ENCODE results near the gene RHCE. TPM values are rescaled to one million over a fixed set of nuclear protein-coding genes. Genes with fewer than 3 reads are reported as not detected.
"Not testable (repeated sequence)": the region's sequence is repeated elsewhere in the genome, so short reads cannot be mapped to it uniquely, and the experiment has no call there.

RHCE gene
- total and polyA plus RNA-seq, 2 donors, result 0.59 to 1.0 TPM

- Histone ChIP-seq H3K4me1 (ENCODE audit: control insufficient read depth in 2 of 2, insufficient read depth in 2 of 2, low read length in 2 of 2) (peaks cover 0 to 13% of the 10 kb centered on the region in 2 donors), H3K27me3 (ENCODE audit: control insufficient read depth in 2 of 2, insufficient read depth in 1 of 2, low read length in 1 of 2) (peaks cover 0 to 2% of the 10 kb centered on the region in 2 donors), H3K4me3 (ENCODE audit: low read length in 2 of 2) (peak within 1 kb of the TSS; percentile 88 to 98), H3K9me3 (ENCODE audit: control insufficient read depth in 2 of 2, insufficient read depth in 1 of 2, low read length in 1 of 2) (no peaks in the 10 kb centered on the region), H3K27ac (ENCODE audit: low read depth in 1 of 2, low read length in 1 of 2) (peak within 1 kb of the TSS; percentile 88 to 95), H3K36me3 (ENCODE audit: control insufficient read depth in 2 of 2, insufficient read depth in 2 of 2, low read length in 1 of 2) (no peaks in the 10 kb centered on the region)
- DNase-seq (ENCODE audit: low read depth in 6 of 9, low spot score in 9 of 9), result peak; percentile 93 to 99 (median 96)
- WGBS, result under 1% methylated on average over 87 of the region's 87 CpGs
Measured at GRCh38 chr1:25430073-25430966, 9.7 kb upstream of the RHCE start, which contains the start of gene MACO1. TSS of gene MACO1 (plus strand) at chr1:25430897. CDS start at chr1:25431099, 202 bp downstream.

GRCh38 chr1:25428475-25429166, 8.0 kb upstream of the RHCE start:
- H3K4me1 ChIP-seq (ENCODE audit: control insufficient read depth in 2 of 2, insufficient read depth in 2 of 2, low read length in 2 of 2), result peaks cover 0 to 10% of the 10 kb centered on the region in 2 donors
- H3K27ac ChIP-seq (ENCODE audit: low read depth in 1 of 2, low read length in 1 of 2), result peak overlapping the region; percentile 32 to 38
- H3K27me3 ChIP-seq (ENCODE audit: control insufficient read depth in 2 of 2, insufficient read depth in 1 of 2, low read length in 1 of 2), result peaks cover 0 to 2% of the 10 kb centered on the region in 2 donors
- DNase-seq (ENCODE audit: low read depth in 6 of 9, low spot score in 9 of 9), result no peak
- WGBS, result 95% methylated on average over 7 of the region's 7 CpGs
- H3K36me3 ChIP-seq (ENCODE audit: control insufficient read depth in 2 of 2, insufficient read depth in 2 of 2, low read length in 1 of 2), result no peaks in the 10 kb centered on the region
- H3K9me3 ChIP-seq (ENCODE audit: control insufficient read depth in 2 of 2, insufficient read depth in 1 of 2, low read length in 1 of 2), result no peaks in the 10 kb centered on the region
- H3K4me3 ChIP-seq (ENCODE audit: low read length in 2 of 2), result no peak overlapping the region

- H3K9me3 ChIP-seq (ENCODE audit: control insufficient read depth in 2 of 2, insufficient read depth in 1 of 2, low read length in 1 of 2), result no peaks in the 10 kb centered on the region
- no peaks in the 10 kb centered on the region for H3K36me3 ChIP-seq (ENCODE audit: control insufficient read depth in 2 of 2, insufficient read depth in 2 of 2, low read length in 1 of 2)
- WGBS, result 98% methylated on average over 1 of the region's 1 CpG
- H3K4me3 ChIP-seq (ENCODE audit: low read length in 2 of 2), result no peak overlapping the region
- H3K27me3 ChIP-seq (ENCODE audit: control insufficient read depth in 2 of 2, insufficient read depth in 1 of 2, low read length in 1 of 2), result peaks cover 0 to 2% of the 10 kb centered on the region in 2 donors
- no peak overlapping the region for H3K27ac ChIP-seq (ENCODE audit: low read depth in 1 of 2, low read length in 1 of 2)
- no peak for DNase-seq (ENCODE audit: low read depth in 6 of 9, low spot score in 9 of 9)
- H3K4me1 ChIP-seq (ENCODE audit: control insufficient read depth in 2 of 2, insufficient read depth in 2 of 2, low read length in 2 of 2), result peaks cover 0 to 7% of the 10 kb centered on the region in 2 donors
Measured at GRCh38 chr1:25427696-25428095, 7.1 kb upstream of the RHCE start.

GRCh38 chr1:25425098-25426085, 4.8 kb upstream of the RHCE start:
- 91% methylated on average over 16 of the region's 16 CpGs for WGBS
- Histone ChIP-seq H3K4me1 (ENCODE audit: control insufficient read depth in 2 of 2, insufficient read depth in 2 of 2, low read length in 2 of 2) (peaks cover 0 to 7% of the 10 kb centered on the region in 2 donors), H3K36me3 (ENCODE audit: control insufficient read depth in 2 of 2, insufficient read depth in 2 of 2, low read length in 1 of 2) (no peaks in the 10 kb centered on the region), H3K27ac (ENCODE audit: low read depth in 1 of 2, low read length in 1 of 2) (no peak overlapping the region), H3K27me3 (ENCODE audit: control insufficient read depth in 2 of 2, insufficient read depth in 1 of 2, low read length in 1 of 2) (peaks cover 0 to 2% of the 10 kb centered on the region in 2 donors), H3K4me3 (ENCODE audit: low read length in 2 of 2) (no peak overlapping the region), H3K9me3 (ENCODE audit: control insufficient read depth in 2 of 2, insufficient read depth in 1 of 2, low read length in 1 of 2) (no peaks in the 10 kb centered on the region)
- no peak for DNase-seq (ENCODE audit: low read depth in 6 of 9, low spot score in 9 of 9)

- WGBS, result 96% methylated on average over 6 of the region's 6 CpGs
- not testable (repeated sequence) for DNase-seq (ENCODE audit: low read depth in 6 of 9, low spot score in 9 of 9); H3K36me3 ChIP-seq (ENCODE audit: control insufficient read depth in 2 of 2, insufficient read depth in 2 of 2, low read length in 1 of 2); H3K27me3 ChIP-seq (ENCODE audit: control insufficient read depth in 2 of 2, insufficient read depth in 1 of 2, low read length in 1 of 2); H3K27ac ChIP-seq (ENCODE audit: low read depth in 1 of 2, low read length in 1 of 2); H3K9me3 ChIP-seq (ENCODE audit: control insufficient read depth in 2 of 2, insufficient read depth in 1 of 2, low read length in 1 of 2); H3K4me3 ChIP-seq (ENCODE audit: low read length in 2 of 2); H3K4me1 ChIP-seq (ENCODE audit: control insufficient read depth in 2 of 2, insufficient read depth in 2 of 2, low read length in 2 of 2)
Measured at GRCh38 chr1:25423206-25423605, 2.6 kb upstream of the RHCE start.

- not testable (repeated sequence) for H3K4me1 ChIP-seq (ENCODE audit: control insufficient read depth in 2 of 2, insufficient read depth in 2 of 2, low read length in 2 of 2); H3K27me3 ChIP-seq (ENCODE audit: control insufficient read depth in 2 of 2, insufficient read depth in 1 of 2, low read length in 1 of 2); H3K4me3 ChIP-seq (ENCODE audit: low read length in 2 of 2); H3K36me3 ChIP-seq (ENCODE audit: control insufficient read depth in 2 of 2, insufficient read depth in 2 of 2, low read length in 1 of 2); DNase-seq (ENCODE audit: low read depth in 6 of 9, low spot score in 9 of 9); H3K9me3 ChIP-seq (ENCODE audit: control insufficient read depth in 2 of 2, insufficient read depth in 1 of 2, low read length in 1 of 2); H3K27ac ChIP-seq (ENCODE audit: low read depth in 1 of 2, low read length in 1 of 2)
- WGBS, result 97% methylated on average over 1 of the region's 1 CpG
Measured at GRCh38 chr1:25419339-25419738, 1.3 kb downstream of the RHCE start.

GRCh38 chr1:25417280-25417679, 3.3 kb downstream of the RHCE start:
- not testable (repeated sequence) for H3K4me1 ChIP-seq (ENCODE audit: control insufficient read depth in 2 of 2, insufficient read depth in 2 of 2, low read length in 2 of 2); H3K36me3 ChIP-seq (ENCODE audit: control insufficient read depth in 2 of 2, insufficient read depth in 2 of 2, low read length in 1 of 2); H3K9me3 ChIP-seq (ENCODE audit: control insufficient read depth in 2 of 2, insufficient read depth in 1 of 2, low read length in 1 of 2); H3K27me3 ChIP-seq (ENCODE audit: control insufficient read depth in 2 of 2, insufficient read depth in 1 of 2, low read length in 1 of 2); H3K27ac ChIP-seq (ENCODE audit: low read depth in 1 of 2, low read length in 1 of 2); DNase-seq (ENCODE audit: low read depth in 6 of 9, low spot score in 9 of 9); H3K4me3 ChIP-seq (ENCODE audit: low read length in 2 of 2)
- over 99% methylated on average over 4 of the region's 4 CpGs for WGBS

- not testable (repeated sequence) for DNase-seq (ENCODE audit: low read depth in 6 of 9, low spot score in 9 of 9); H3K9me3 ChIP-seq (ENCODE audit: control insufficient read depth in 2 of 2, insufficient read depth in 1 of 2, low read length in 1 of 2); H3K27ac ChIP-seq (ENCODE audit: low read depth in 1 of 2, low read length in 1 of 2); H3K27me3 ChIP-seq (ENCODE audit: control insufficient read depth in 2 of 2, insufficient read depth in 1 of 2, low read length in 1 of 2); H3K4me1 ChIP-seq (ENCODE audit: control insufficient read depth in 2 of 2, insufficient read depth in 2 of 2, low read length in 2 of 2); H3K4me3 ChIP-seq (ENCODE audit: low read length in 2 of 2); H3K36me3 ChIP-seq (ENCODE audit: control insufficient read depth in 2 of 2, insufficient read depth in 2 of 2, low read length in 1 of 2)
- 97% methylated on average over 1 of the region's 1 CpG for WGBS
Measured at GRCh38 chr1:25414578-25414977, 6.0 kb downstream of the RHCE start.

Measured in thymus (tissue), 11 donors.